HG03342 (cell line): ENCODE results near the gene MCOLN2.
"Not testable (repeated sequence)": the region's sequence is repeated elsewhere in the genome, so short reads cannot be mapped to it uniquely, and the experiment has no call there.

Source experiments
- ATAC-seq: cut with Tn5 transposase; IDR thresholded peaks from one replicate; pipeline ENCODE4 v1.9.1; 2021; ENCODE audit warnings: mild to moderate bottlenecking, moderate library complexity; ENCODE audit not compliant: unreplicated experiment

The MCOLN2 gene

DNA sequence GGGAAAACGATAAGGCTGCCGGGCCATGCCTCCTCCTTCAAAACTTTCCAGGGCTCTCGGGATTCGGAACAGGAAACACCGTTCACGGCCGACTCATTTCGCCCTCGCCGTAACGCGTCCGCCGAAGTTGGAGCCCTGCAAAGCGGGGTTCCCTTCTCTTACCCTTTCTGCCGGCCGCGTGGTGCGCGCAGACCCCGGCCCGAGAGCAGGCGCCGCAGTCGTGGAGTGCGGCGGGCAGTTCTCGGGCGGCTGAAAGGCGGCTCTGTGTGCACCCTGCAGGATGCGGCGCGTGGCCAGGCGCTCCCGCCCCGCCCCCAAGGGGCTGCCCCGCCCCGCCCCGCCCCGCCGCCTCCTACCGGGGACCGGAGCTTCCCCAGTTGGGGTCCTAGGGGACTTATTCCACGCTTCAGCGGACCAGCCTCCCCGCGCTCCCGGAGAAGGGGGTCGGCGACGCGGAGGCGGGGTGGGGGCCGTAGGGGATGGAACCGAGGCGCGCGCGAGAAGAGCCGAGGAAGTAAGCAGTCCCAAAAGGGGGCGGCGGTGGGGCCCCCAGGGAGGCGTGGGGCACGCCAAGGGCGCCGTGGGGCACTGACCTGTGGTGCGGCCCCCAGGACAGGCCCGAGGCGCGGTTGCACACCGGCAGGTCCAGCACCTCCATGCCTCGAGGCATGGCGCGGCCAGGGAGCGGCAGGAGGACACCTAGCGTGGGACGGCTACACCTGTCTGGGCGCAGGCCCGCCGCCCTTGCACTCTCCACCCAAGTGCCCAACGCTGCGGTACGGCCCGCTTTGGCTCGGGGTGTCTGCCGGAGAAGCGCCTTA lies at the start of gene MCOLN2:
Gene MCOLN2, minus strand, starts transcription at position 268 of the 821 bp plus-strand sequence. Its CDS starts 241 bp downstream, at position 27.
- ATAC-seq: peak; percentile 46

DNA sequence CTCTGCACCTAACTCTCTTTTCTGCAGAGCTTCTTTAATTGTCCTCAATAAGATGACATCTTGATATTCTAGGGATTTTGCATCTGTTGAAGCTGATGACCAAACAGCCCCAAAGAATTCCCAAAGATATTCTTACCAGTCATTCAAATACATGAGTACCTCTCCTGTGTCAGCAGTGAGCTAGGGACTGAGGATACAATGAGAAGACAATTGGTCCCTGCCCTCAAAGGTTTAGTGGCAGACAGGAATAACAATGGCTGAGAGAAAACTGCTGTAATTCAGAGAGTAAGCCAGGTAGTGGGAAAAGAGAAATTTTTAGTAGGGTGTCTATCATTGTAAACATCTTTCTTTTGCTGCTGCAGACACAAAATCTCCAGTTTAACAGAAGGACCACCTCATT lies 45.5 kb upstream of the MCOLN2 start:
- no peak for ATAC-seq

DNA sequence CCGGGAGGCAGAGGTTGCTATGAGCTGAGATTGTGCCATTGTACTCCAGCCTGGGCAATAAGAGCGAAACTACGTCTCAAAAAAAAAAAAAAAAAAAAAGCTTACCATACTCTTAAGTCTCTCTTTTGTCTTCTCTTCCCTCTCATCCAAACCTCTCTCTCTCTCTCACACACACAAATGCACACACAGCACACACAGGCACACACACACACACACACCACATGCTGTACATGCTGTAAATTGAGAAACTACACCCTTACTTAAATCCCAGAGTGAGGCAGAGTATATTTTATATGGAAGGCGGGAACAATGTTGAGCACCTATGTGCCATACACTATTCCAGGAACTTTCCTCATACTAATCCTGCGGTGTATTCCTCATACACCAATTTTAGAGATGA lies 44.9 kb upstream of the MCOLN2 start:
- no peak for ATAC-seq

DNA sequence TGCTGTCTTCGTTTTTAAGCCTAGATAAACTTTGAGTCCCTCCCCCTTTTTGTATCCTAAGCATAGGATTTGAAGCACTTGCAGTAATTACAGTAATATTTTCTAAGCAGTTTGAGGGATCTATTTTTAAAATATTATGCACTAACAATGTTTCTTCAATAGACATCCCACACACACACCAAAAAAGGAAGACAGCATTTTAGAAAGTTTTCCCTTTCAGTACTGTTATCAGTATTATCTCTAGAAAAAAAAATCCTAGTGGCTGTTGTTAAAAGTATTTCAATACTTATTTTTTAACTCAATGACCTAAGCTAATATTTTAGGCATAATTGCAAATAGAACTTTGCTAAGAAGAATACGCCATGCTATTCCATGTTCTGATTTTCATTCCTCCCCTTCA lies 36.3 kb upstream of the MCOLN2 start:
- no peak for ATAC-seq

DNA sequence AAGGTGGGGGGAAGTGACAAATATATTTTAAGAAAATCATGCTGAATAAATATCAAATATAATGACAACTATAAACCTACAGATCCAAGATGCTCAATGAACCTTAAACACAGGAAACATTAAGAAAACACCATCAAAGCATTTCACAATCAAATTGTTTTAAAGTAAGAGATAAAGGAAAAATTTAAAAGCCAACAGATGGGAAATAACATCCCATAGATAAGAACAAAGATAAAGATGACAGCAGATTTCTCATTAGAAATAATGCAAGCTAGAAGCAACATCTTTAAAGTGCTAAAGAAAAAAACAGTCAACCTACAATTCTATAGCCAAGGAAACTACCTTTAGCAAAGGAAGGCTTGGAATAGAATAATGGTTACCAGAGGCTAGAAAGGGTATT lies 33.6 kb upstream of the MCOLN2 start:
- no peak for ATAC-seq

DNA sequence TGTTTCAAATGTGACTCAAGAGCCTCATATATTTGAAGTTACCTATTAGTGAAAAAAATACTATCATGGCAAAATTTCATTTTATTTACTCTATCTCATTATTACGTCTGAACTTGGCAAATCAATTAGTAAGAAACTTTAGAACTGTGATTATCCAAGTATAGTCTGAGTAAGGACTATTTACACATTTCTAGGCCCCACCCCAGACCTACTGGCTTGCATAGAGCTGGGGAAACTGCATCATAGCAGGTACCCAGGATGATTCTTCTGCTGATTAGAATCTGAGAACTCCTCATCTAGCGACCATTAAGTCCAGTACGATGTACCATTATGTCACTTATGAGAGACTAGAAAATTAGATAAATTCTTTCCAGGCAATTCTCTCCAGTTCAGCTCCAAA lies 31.2 kb upstream of the MCOLN2 start:
- ATAC-seq: no peak

DNA sequence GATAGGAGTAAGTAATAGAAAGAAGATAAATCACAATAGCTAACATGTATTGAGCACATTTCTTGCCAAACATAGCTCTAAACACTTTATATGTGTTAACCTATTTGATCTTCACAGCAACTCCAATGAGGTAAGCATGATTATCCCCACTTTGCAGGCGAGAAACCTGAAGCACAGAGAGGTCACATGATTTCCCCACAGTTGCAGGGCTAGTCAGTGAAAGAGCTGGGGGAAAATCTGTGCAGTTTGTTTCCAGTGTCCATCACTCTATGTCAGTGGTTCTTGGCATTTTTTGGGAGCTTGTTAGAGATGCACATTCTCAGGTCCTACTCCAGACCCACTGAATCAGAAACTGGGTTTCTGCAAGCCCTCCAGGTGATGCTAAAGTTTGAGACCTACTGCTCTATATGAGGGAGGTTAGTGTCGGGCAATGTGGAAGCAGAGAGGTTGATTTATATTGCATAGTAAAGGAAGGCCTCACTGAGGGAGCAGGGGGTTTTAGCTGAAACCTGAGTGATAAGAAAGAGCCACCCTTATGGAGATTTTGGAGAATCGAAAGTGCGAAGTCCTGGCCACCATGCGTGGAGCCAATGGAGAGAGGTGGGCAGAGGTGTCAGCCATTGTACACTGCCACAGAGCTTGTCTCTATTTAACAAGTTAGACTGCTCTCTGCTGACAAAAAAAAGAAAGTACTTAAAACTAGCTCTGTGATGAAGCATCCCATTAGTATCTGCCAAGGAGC lies 30.5 kb upstream of the MCOLN2 start:
- ATAC-seq: peak; percentile 70

DNA sequence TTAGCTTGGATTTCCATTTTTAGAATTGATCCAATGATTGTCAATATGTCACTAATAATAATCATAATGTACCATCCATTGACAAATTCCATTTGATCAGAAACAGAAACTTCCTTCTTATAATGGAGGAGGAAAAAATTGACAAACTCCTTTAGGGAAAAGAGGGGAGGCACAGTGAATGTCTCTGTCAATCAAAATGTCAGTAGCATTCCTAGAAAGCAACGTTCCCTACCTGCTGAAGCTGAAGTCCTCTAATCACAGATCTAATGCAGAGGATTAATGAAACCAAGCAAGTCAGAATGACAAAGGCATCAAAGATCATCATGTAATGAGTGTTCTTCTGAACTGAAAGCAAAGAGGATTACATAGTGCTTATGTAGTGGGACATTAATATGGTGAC lies 29.0 kb upstream of the MCOLN2 start:
- ATAC-seq: no peak

DNA sequence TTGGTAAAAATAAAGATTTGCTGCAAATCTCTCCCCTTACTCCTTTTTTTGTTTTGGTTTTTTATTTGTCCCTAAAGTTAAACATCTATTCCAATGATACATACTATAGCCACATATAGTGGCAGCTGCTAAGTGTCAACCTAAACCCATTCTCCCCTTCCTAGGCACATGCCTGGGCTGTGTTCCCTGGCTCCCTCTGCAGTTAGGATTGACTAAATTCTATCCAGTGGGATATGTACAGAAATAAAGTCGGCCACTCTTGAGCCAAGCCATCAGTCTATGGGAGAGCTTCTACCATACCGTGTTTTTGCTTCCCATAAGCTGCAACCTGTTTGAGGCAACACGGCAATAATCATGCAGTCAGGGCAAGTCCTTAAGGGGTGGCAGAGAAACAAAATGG lies 27.8 kb upstream of the MCOLN2 start:
- ATAC-seq: no peak

DNA sequence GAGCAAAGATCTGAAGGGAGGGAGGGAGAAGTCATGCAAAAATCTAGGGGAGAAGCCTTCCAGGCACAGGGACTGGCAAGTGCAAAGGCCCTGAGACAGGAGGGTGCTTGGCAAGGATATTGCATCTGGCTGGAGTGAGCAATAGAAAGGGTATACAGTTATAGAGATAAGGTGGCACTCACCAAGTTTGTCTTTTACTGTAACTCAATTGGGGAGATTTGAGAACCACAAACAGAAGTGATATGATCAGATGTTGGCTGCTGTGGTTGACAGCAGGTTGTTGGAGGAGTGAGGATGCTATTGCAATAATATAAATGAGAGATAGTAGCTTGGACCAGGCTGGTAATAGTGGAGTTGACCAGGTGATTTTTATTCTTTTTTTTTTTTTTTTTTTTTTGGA lies 25.8 kb upstream of the MCOLN2 start:
- no peak for ATAC-seq

DNA sequence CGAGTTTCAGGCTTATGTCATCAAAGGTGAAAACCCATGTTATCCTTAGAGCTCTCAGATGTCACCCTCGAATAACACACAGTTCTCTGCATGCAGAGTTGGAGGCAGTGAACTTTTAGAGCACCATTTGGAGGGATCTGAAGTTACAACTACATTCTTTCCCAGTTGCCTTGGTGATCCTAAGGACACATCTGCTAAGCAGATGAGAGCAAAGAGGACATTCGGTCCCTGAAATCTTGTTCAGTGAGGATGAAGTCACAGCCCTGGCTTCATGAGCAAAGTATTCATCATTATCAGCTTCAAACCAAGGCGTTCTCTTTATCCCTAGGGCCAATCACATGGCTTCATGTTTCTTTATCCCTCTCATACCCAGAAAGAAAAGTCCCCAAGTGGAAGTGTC lies 23.1 kb upstream of the MCOLN2 start:
- ATAC-seq: no peak

DNA sequence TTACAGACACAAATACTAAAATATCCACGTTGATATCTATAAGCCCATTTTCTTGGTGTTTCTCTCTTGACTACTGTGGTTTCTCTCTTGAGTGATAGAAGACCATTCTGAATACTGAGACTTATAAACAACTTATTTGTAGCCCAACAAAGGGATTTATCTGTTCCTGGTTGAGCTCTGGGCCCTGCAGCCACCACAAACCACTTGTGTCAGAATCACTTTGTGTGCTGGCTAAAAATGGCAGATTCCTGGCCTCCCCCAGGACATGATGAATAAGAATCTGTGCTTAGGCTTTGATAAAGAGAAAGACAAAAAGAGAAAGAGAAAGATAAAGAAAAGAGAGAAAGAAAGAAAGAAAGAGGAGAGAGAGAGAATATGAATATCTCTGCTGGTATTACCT lies 18.9 kb upstream of the MCOLN2 start:
- ATAC-seq: no peak

DNA sequence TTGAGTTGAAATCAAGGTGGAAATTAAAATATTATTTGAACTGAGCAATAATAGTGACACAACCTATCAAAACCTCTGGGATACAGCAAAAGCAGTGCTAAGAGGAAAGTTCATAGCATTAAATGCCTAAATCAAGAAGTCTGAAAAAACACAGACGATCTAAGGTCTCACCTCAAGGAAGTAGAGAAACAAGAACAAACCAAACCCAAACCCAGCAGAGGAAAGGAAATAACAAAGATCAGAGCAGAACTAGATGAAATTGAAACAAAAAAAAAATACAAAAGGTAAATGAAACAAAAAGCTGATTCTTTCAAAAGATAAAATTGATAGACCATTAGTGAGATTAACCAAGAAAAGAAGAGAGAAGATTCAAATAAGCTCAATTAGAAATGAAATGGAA lies 8.7 kb upstream of the MCOLN2 start:
- not testable (repeated sequence) for ATAC-seq

DNA sequence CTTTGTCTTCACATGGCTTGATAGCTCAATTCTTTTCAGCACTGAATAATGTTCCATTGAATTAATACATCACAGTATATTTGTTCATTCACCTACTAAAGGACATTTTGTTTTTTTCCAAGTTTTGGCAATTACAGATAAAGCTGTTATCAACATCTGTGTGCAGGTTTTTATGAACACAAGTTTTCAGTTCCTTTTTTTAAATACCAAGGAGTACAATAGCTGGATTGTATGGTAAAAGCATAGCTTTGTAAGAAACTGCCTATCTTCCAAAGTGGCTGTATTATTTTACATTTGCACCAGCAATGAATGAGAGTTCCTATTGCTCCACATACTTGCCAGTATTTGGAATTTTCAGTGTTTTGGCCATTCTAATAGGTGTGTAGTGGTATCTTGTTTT lies 4.8 kb upstream of the MCOLN2 start:
- ATAC-seq: no peak

DNA sequence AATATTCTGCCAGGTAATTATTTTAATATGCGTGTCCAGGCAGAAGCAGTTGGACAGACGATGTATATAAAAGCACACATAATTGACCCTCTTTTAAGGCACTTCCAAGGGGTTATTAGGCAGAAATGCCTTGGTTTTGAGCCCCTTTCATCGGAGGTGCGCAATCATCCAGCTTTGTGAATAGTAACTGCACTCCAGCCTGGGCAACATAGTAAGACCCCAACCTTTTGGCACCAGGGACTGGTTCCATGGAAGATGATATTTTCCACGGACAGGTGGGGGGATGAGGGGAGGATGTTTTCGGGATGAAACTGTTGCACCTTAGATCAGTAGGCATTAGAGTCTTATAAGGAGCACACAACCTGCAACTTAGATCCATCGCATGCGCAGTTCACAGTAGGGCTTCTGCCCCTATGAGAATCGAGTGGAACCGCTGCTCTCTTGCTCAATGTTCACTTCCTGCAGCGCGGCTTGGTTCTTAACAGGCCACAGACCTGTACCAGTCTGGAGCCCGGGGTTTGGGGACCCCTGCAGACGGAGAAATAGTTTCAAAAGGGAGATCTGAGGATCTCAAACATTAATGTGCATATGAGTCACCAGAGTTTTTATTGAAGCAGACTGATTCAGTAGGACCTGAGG lies 1.8 kb upstream of the MCOLN2 start:
- ATAC-seq: peak; percentile 24

DNA sequence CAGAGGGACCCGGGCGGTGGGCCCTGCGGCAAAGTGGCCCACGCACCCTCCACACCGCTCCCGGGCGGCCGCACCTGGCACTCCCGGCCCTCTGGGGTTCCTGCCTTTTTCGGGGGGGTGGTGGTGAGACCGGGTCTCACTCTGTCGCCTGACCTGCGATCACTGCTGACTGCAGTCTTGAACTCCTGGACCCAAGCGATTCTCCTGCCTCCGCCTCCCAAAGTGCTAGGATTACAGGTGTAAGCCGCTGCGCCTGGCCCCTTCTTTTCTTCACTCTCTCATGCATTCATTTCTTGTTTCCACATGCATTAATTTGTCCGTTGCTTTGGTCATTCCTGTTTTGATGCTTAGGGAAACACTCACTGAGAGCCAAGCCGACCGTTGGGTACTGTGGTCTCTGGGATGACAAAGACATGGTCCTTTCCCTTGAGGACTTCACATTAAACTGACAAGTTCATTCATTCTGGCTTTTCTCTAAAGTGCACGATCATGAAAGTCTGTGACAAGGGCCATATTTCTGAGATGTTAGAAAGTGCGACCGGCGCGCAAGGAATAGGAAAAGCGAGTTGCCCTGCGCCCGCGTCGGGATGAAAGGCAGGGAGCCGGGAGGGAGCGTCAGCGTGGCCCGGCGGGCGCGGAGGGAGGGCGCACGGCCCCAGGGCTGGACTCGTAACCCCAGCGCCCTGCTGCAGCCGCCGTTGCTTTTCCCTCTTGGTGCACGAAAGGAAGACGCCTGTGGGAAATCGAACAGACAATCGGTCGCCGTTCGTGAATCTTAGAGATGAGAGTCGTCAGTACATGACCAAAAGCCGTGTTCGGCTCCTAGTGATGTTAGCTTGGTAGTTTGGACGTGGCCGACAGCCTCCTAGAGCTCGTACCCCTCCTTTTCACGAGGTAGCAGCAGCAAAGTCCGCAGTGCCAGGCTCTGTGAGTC lies 1.0 kb upstream of the MCOLN2 start:
- ATAC-seq: peak; percentile 2

DNA sequence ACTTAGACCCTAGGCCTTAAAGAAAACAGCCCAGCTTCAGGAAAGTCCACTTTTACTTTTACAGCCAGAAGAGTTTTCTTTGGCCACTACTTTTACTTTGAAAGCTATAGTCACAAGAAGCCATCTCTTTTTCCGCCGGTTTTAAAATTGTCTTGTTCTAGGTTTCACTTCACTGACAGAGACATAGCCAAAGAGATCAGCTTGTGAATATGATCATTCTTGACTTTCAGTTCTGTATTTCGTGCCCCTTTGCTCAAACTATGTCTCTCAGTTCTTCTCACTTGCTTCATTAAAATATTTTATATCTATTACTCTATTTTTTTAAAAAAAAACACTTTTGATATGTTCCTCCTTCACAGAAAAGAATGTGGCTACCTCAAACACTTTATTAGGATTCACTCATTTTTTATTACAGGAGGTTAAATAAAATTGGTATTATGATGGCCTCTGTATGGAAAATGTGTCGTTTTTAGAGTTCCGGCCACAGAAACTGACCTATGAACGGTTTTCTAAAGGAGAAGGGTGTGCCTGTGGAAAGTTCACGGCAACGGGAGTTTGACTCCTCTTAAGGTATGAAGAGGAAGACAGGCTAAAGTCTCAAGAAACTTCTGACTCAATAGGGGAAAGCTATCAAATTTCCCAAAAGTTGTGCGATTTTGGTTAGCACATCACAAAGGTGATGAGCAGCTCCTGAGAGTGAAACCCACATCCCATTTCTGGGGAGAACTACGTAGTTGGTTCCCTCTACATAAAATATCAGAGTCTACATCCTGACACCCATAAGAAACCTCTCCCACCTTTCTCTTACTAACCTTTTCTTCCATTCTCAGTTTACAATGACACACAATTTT lies 1.2 kb downstream of the MCOLN2 start:
- ATAC-seq: peak; percentile 48

DNA sequence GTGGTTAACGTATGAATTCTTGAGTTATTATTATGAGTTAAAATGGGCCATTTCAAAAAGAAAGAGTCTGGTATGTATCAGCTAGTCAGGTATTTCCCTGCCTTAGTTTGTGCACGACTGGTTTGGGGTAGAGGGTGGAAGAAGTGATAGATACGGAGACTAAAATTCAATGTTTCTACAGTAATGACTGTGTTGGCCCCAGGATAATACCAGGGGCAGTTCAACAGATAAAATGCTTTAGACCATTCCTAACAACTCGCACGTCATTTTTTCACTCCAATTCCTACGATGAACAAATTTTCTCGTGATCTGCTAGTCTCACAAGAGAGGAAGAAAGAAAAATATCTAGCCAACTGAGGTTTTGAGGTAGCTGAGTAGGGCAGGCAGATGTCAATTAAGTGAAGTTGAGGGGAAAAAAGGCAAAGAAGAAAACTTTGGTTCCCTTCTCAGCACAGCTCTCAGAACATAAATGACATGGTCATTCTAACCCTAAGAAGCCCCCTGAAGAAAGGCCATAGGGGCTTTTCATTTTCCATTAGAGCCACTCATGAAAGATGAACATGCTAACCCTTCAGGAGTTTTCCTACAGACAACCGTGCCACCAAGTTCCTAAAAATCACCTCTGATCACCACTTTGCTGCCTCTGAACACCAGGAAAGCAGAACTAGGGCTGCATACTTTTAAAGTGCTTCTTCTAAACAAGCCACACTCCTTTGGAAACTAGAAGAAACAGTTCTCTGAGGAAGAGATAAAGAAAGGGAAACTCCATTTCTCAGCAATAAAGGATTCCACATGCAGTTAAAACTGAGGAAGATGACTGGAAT lies 5.6 kb downstream of the MCOLN2 start:
- ATAC-seq: peak; percentile 35

DNA sequence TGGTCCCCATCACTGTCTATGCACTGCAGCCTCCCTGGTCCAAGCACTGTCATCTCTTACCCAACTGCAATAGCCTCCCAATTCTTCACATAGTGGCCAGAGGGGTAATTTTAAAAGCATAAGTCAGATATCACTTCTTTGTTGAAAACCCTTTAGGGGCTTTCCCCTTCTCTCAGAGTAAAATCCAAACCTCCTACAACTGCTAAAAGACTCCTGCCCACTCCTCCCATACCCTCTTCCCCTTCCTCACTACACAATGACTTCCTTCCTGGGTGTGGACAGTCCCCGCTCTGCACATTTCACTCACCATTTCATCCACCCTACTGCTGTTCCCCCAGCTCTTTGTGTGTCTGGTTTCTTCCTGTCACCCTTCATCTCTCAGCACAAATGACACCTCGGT lies 8.3 kb downstream of the MCOLN2 start:
- peak; percentile 64 for ATAC-seq
